Hematopoietic multipotent progenitor cell treated with erythropoietin and hydrocortisone succinate and interleukin-3 and kit ligand, for 4 days (in vitro differentiated cells): Measurements from ENCODE around the gene AMOT.

ENCODE experiments used
- DNase-seq: peaks from one replicate; pipeline ENCODE4 v3.0.0-alpha.2; 2015

The AMOT gene

DNA sequence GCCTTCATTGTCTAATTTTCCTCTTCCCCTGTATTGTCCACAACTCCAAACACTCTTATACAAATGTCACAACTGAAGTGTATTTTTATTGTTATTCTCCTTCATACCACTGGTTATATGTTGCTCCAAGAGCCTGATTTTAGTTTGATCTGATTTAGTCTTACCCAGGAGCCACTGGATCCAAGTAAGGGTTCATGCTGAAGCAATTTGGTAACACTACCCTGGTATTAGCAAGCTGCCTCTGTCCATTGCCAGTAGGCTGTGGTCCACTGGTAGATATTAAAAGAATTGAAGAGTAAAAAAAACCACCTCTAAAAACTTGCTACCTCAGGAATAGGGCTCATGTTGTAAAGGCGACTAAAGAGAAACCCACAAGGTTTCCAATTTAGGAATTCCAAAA lies 41.2 kb downstream of the AMOT start:
- no peak for DNase-seq

- DNase-seq: no peak
Measured at GRCh38 chrX:112798736-112799135, 41.9 kb downstream of the AMOT start.

DNA sequence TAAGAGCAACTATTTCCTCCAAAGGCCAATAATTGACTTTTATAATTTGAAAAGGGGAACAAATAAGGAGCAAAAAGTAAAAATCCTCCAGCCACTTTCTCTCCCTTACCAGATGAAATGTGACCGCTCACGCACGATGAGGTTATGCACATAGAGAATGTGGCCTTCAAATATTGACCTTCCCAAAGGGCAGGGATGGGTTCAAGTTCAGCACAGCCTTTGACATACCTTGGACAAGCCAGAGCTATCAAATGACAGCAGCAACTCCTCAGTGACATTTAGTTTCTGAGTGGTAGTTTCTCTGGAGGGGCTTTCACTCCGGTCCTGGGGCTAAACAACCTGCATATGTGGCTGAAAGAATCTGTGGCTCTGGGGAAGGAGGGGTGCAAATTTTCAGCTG lies 50.7 kb downstream of the AMOT start:
- DNase-seq: no peak

DNA sequence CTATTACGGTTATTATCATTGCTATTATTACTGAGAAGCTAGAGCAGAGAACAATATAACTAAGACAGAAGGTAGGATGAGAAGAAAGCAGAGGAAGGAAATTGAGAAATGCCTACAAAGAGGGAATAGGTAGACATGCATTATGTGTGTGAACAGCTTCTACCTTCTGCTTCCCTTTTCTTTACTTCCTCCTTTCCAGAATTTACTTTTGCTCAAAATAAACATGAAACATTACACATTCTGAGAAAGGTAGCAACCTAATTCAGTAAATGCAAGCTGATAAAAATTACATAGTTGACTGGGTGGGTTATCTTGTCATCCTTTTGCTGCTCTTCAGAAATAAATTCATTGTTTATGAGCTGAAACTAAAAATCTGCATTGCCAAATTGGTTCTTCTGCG lies 54.6 kb downstream of the AMOT start:
- DNase-seq: peak; percentile 1

DNA sequence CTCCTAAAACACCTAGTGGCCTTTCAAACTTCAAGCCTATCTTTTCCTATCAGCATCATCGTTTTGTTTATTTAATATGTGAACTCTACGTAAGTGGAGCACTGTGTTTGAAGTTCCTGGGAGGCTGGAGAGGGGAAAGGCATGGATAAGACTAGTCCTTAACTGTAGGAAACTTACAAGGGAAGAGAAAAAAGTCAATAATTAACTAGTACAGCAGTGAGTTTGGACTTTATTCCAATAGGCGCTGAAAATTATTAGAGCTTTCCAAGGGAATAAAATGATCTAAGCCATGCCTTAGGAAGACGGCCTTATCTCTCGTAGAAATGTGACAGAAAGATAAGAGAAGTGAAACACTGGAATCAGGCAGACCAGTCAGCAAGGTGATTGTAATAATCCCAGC lies 55.3 kb downstream of the AMOT start:
- no peak for DNase-seq

DNA sequence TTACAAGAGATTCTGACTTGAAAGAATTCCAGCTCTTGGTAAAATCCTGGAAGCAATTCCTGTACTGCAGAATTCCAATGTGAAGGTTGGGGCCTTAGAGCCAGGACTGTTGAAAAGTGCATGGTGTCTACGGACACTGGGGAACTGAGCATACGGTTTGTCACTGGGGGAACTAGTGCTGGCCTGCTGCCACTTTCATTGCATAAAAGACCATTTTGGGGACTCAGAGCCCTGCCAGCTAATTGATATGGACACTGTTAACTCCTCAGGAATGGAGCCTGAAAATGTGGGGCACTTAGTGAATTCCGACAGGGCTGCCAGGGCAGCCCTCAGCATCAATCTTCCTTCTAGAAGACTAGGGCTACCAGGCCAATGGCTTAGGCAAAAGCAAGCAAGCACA lies 55.9 kb downstream of the AMOT start:
- no peak for DNase-seq

DNA sequence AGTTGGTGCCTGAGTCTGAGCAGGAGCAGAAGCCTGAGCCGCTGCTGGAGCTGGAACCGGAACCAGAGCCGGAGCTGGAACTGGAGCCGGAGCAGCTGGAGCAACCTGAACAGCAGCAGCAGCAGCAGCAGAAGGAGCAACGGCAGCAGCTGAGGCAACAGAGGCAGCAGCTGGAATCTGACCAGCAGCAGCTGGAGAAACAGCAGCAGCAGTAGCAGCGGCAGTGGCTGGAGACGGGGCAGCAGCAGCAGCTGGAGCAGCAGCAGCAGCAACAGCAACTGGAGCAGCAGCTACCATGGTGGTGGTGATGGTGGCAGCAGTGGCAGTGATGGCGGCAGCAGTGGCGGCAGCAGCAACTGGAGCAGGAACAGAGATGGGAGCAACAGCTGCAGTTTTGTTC lies 61.5 kb downstream of the AMOT start:
- DNase-seq: no peak

DNA sequence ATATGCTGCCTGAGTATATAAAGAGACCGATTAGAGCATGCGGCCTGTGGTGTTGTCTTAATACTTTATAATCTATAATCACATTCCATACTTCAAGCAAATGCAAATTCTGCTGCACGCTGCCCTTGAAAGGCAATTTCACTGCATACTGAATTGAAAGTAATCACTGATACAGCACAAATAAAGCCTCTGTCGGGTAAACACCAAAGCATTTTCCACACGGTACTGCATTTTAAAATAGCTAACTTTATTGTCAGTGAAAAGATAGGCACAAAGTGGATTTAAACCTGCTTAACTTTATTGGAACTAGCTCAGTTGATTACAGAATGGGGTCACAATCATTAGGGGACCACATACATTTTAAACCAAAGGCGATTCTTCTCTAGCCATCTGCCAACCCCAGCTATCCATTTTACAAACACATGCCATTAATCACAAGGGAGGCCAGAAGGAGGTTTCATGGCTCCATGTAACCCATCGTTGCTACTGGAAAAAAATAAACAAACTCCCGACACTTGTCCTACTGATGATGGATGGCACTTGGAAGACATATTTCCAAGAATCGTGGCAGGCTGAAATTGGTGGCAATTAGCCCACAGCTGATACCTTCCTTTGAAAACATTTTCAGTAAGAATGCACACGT lies 65.9 kb downstream of the AMOT start:
- DNase-seq: no peak

DNA sequence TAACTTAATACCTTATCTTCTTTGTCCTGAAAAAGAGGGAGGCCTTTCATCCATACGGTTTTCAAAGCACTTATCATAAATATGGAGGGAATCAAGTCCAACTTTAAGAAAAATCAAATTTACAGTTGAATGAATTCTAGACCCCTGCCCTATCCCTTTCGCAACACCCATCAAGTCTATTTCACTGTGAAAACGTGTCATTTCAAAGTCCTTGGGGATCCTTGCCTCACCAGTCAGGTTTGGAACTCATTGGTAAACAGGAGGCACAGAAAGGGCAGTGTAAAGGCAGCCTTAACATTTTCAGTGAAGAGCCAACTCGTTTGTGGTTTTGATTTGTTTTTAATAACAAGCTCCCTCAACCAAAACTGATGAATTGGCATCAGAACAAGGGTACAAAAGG lies 66.5 kb downstream of the AMOT start:
- no peak for DNase-seq

- no peak for DNase-seq
Measured at GRCh38 chrX:112769034-112769433, 71.6 kb downstream of the AMOT start.

- no peak for DNase-seq
Measured at GRCh38 chrX:112768563-112768962, 72.1 kb downstream of the AMOT start.

DNA sequence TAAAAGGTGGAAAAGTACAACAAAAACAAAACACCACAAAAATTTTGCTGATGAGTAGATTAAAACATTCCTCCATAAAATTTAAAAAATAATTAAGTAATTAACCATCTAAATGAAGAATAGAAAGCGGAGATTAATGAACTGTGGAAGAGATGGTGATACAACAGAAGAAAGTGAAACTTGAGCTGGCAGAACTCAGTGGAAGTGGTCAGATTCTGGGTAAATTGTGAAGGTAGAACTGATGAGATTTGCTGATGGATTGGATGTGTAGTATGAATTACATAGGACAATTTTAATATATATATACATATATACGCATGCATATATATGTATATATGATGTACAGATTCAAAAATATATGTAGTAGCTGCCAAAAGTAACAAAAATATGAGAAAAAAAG lies 73.9 kb downstream of the AMOT start:
- DNase-seq: no peak

DNA sequence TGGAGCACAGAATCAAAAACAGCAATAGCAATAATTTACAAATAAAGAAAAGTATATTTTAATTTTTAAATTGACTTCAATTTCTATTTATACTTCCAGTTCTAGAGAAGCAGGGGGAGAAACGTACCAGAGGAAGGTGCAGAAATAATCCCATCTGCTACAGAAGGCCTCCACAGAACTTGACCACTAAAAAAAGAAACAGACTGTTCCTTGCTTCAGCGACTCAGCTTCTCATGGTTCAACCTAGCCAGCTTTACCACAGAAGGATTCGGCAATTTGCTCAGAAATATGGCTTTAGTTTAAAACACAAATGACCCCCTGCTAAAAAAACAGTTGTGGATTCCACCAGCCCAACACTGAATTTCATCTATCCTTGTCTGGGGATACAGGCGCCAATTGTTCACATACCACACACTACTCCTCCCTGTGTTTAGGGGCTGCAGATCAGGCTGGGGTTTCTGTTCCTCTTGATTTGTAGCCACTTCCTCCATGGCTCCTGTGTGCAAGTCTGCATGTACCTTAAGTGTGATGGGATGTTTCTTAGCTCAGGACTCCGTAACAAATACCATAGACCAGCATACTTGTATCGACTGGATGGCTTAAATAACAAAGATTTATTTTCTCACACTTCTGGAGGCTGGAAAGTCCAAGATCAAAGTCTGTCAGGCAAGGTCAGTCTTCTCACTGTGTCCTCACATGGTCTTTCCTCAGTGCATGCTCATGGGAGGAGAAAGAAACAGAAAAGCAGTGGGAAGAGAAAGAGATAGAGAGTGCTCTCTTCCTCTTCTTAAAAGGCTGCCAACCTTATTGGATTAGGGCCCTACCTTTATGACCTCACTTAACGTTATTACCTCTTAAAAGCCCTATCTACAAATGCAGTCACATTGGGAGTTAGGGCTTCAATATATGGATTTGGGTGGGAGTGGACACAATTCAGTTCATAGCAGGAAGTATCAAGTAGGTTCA lies 79.1 kb downstream of the AMOT start:
- DNase-seq: no peak

DNA sequence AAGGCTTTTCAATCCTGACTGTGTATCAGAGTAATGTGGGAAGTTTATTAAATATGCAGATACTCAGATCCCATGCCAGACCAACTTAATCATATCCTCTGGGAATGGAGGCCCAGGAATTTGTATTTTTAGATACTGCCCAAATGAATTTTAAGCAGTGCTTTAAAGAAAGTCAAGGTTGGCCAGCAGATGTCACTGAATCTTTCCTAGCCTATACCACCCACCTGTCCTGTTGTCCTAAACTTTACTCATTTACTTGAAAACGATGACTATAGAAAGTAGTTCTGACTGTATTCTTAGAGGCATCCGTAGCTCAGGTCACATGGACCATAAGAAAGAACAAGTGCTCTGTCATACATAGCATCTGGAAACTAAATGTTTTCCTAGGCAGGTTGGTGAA lies 79.9 kb downstream of the AMOT start:
- no peak for DNase-seq

GRCh38 chrX:112759966-112760365 lies 80.7 kb downstream of the AMOT start:
- DNase-seq: no peak

GRCh38 chrX:112759512-112759911 lies 81.1 kb downstream of the AMOT start:
- no peak for DNase-seq

DNA sequence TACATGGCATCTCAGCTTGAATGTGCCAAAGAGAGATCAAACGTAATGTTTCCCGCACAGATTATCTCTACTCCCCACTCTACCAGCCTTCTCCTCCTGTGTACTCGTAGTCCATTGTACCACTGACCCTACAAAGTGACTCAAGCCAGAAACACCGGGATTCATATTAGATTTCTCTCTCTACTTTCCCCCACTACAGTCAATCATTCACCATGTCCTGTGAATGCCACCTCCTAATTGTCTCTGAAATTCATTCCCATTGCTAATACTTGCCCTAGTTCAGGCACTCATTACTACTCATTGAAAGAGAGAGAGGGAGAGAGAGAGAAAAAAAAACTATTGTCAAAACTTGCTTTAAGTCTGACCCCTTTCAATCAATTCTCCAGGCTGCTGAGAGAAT lies 82.7 kb downstream of the AMOT start:
- no peak for DNase-seq

DNA sequence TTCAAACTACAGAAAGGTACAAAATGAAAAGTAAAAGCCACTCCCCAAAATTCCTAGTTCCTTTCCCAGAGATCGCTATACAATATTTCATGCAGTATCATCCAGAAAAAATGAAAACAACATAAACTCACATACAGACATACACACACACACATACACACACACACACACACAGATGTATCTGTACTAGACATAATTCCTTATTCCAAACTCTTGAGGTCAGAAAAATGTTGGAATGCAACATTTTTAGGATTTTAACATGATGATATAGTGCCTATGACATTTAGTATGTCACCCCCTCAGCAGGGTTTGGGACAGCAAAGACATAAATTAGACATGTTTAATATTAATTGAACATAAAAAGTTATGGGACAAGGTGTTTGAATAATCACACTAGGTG lies 87.5 kb downstream of the AMOT start:
- DNase-seq: no peak

DNA sequence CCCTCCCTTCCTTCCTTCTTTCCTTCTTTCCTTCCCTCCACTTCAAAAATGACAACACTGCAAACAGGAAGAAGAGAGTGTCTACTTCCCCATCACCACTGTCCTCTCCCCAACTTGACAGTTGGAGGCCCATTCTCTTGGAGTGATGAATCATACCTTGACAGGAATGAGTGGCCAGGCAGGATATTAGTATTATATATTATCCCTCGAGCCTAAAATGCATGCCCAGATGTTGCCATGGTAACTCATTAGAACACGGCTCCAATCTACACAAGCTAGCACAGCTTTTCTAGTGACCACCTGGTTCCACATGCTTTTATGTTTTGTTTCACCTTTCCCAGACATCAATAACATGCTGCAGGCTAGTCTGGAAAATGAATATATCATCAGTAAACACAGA lies 89.6 kb downstream of the AMOT start:
- DNase-seq: no peak

- peak; percentile 38 for DNase-seq
Measured at GRCh38 chrX:112746812-112747595, 93.6 kb downstream of the AMOT start.

GRCh38 chrX:112738347-112739033 lies 102.1 kb downstream of the AMOT start:
- DNase-seq: no peak

GRCh38 chrX:112736310-112736709 lies 104.3 kb downstream of the AMOT start:
- DNase-seq: no peak

- no peak for DNase-seq
Measured at GRCh38 chrX:112735147-112735546, 105.5 kb downstream of the AMOT start.
